ENCODE measurements around the gene PPDPF.

PPDPF gene

DNA sequence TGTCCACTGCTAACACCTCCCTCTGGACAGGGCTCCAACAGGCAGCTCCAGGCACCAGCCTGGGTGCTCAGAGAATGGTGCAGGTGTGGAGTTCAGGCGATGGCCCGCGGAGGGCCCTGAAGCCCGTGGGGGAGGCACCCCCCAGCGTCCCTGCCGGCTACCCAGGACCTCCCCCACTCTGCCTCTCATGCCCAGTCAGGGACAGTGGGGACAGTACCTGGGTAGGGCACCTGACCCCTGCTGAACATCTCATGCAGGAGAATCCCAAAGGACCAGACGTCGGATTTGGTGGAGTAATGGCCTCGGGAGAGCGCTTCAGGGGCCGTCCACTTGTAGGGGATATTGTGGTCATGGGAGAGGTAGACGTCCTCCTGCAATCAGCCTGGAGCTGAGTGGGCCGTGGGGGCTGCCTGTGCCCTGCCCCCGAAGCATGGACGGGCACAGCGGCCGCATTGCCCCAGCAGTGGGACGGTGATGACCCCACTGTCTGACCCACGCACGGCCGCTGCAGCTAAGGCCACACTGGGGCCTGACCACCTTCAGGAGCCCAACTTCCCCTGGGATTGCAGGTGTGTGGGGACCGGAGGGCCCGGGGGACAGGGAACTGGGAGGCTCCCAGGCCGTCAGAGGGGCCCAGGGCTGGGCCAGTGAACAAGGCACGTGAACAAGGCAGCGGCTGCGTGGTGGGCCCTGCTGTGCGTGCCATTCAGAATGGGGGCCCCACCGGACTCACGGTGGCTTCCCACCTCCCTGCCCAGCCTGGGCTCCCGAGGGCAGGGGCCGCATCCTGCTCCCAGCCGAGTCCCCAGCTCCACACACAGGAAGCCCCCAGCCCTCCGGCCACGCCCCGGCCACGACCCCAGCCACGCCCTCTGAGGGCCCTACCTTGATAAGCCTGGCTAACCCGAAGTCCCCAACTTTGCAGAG is 9.6 kb downstream of the PPDPF start:
- TF ChIP-seq, protein P1, sequence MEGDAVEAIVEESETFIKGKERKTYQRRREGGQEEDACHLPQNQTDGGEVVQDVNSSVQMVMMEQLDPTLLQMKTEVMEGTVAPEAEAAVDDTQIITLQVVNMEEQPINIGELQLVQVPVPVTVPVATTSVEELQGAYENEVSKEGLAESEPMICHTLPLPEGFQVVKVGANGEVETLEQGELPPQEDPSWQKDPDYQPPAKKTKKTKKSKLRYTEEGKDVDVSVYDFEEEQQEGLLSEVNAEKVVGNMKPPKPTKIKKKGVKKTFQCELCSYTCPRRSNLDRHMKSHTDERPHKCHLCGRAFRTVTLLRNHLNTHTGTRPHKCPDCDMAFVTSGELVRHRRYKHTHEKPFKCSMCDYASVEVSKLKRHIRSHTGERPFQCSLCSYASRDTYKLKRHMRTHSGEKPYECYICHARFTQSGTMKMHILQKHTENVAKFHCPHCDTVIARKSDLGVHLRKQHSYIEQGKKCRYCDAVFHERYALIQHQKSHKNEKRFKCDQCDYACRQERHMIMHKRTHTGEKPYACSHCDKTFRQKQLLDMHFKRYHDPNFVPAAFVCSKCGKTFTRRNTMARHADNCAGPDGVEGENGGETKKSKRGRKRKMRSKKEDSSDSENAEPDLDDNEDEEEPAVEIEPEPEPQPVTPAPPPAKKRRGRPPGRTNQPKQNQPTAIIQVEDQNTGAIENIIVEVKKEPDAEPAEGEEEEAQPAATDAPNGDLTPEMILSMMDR (conservative IDR thresholded peaks at IDR 0.05; ENCODE audit: low read depth, low read length), result no peak
- H3K9ac ChIP-seq, result no peak overlapping the region
- H2AFZ ChIP-seq (ENCODE audit: low read depth), result no peak overlapping the region
- no peaks in the 10 kb centered on the region for H3K36me3 ChIP-seq (ENCODE audit: insufficient read depth)
- H3K27me3 ChIP-seq (ENCODE audit: insufficient read depth, low read depth), result peaks cover 93% of the 10 kb centered on the region
- H3K79me2 ChIP-seq (ENCODE audit: insufficient read depth, low read depth), result no peaks in the 10 kb centered on the region
- H4K20me1 ChIP-seq (ENCODE audit: insufficient read depth), result no peaks in the 10 kb centered on the region
- H3K4me2 ChIP-seq, result no peak overlapping the region
- H3K27ac ChIP-seq, result no peak overlapping the region
- no peak overlapping the region for H3K4me3 ChIP-seq (IDR thresholded peaks at IDR 0.05; ENCODE audit: insufficient read depth, low read depth, low read length)
- no peaks in the 10 kb centered on the region for H3K4me1 ChIP-seq (ENCODE audit: low read depth, poor library complexity, severe bottlenecking)

DNA sequence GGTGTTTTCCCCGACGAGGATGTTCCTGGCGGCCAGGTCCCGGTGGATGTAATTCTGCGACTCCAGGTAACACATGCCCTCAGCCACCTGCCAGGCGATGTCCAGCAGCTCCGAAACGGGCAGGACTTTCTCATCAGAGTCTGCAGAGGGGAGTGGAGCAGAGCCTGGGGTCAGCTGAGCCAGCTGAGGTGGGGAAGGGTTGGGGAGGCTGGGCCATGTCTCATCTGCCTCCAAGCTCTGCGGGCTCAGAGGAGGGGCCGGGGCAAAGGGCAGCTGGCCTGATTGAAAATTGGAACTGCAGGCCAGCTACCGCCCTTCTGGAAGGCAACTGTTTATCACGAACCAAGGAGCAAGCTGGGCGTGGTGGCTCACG is 10.2 kb downstream of the PPDPF start:
- no peak overlapping the region for H3K27ac ChIP-seq
- H3K9ac ChIP-seq, result no peak overlapping the region
- no peaks in the 10 kb centered on the region for H3K36me3 ChIP-seq (ENCODE audit: insufficient read depth)
- no peak overlapping the region for H3K4me3 ChIP-seq (IDR thresholded peaks at IDR 0.05; ENCODE audit: insufficient read depth, low read depth, low read length)
- no peaks in the 10 kb centered on the region for H3K79me2 ChIP-seq (ENCODE audit: insufficient read depth, low read depth)
- H2AFZ ChIP-seq (ENCODE audit: low read depth), result no peak overlapping the region
- TF ChIP-seq, protein P1 (conservative IDR thresholded peaks at IDR 0.05; ENCODE audit: low read depth, low read length), result no peak
- H3K4me2 ChIP-seq, result no peak overlapping the region
- no peaks in the 10 kb centered on the region for H4K20me1 ChIP-seq (ENCODE audit: insufficient read depth)
- H3K27me3 ChIP-seq (ENCODE audit: insufficient read depth, low read depth), result peaks cover 89% of the 10 kb centered on the region
- no peaks in the 10 kb centered on the region for H3K4me1 ChIP-seq (ENCODE audit: low read depth, poor library complexity, severe bottlenecking)

DNA sequence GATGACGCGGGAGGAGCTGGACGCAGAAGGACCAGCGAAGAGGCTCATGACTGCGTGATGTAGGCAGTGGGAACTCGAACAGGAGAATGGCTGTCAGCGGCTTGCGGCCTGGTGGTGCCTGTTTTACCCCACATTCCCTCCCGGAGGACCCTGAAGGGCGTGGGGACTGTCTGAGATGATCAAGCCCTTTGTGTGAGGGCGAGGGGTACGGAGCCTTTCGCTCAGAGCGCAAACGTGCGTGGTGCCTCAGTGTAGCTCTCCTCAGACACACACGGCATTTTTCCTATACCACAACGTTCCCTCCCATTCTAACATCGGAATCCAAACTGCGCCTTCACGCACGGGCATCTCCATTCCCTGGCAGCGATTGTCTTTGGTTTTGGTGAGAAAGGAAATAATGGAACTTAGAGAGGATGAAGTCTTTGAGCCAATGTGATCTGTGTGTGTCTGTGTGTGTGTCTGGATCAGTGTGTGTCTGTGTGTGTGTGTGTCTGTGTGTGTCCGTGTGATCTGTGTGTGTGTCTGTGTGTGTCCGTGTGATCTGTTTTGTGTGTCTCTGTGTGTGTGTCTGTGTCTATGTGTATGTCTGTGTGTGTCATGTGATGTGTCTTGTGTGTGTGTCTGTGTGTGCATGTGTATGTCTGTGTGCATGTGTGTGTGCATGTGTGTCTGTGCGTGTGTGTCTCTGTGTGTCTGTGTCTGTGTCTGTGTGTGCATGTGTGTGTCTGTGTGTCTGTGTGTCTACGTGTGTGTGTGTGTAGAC is 11.3 kb downstream of the PPDPF start:
- TF ChIP-seq, protein P1 (conservative IDR thresholded peaks at IDR 0.05; ENCODE audit: low read depth, low read length), result no peak
- H3K36me3 ChIP-seq (ENCODE audit: insufficient read depth), result no peaks in the 10 kb centered on the region
- H3K4me2 ChIP-seq, result no peak overlapping the region
- H3K27ac ChIP-seq, result no peak overlapping the region
- H3K9ac ChIP-seq, result no peak overlapping the region
- no peak overlapping the region for H2AFZ ChIP-seq (ENCODE audit: low read depth)
- no peaks in the 10 kb centered on the region for H3K4me1 ChIP-seq (ENCODE audit: low read depth, poor library complexity, severe bottlenecking)
- H4K20me1 ChIP-seq (ENCODE audit: insufficient read depth), result no peaks in the 10 kb centered on the region
- H3K79me2 ChIP-seq (ENCODE audit: insufficient read depth, low read depth), result no peaks in the 10 kb centered on the region
- H3K27me3 ChIP-seq (ENCODE audit: insufficient read depth, low read depth), result peaks cover 78% of the 10 kb centered on the region
- H3K4me3 ChIP-seq (IDR thresholded peaks at IDR 0.05; ENCODE audit: insufficient read depth, low read depth, low read length), result no peak overlapping the region

DNA sequence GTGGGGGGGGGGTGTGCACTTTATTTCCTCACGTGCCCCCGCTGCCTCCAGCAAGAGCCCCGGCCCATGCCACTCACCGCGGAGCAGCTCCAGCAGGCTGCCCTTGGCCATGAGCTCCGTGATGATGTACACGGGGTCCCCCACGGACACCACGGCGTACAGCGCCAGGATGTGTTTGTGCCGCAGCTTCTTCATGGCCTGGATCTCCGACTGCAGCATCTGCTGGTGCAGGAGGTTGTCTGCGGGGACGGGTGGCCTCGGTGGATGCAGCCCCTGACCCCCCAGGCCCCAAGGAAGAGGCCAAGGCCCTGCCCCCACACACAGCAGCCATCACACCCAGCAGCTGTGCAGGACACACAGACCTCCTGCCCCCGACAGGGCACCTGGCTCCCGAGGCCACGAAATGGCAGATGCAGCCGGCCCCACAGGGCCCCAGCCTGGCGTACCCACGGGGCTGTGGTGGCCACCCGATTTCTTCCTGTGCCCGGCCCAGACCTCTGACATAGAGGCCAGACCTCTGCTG is 11.9 kb downstream of the PPDPF start:
- Histone ChIP-seq H3K9ac (no peak overlapping the region), H3K36me3 (ENCODE audit: insufficient read depth) (no peaks in the 10 kb centered on the region), H3K27ac (no peak overlapping the region), H4K20me1 (ENCODE audit: insufficient read depth) (no peaks in the 10 kb centered on the region), H3K4me2 (no peak overlapping the region), H3K79me2 (ENCODE audit: insufficient read depth, low read depth) (no peaks in the 10 kb centered on the region), H3K27me3 (ENCODE audit: insufficient read depth, low read depth) (peaks cover 72% of the 10 kb centered on the region), H3K4me1 (ENCODE audit: low read depth, poor library complexity, severe bottlenecking) (peaks cover 3% of the 10 kb centered on the region), H2AFZ (ENCODE audit: low read depth) (no peak overlapping the region), H3K4me3 (IDR thresholded peaks at IDR 0.05; ENCODE audit: insufficient read depth, low read depth, low read length) (no peak overlapping the region)
- TF ChIP-seq, protein P1 (conservative IDR thresholded peaks at IDR 0.05; ENCODE audit: low read depth, low read length), result no peak
